ENCODE results near the gene RCAN3. TPM values are rescaled to one million over a fixed set of nuclear protein-coding genes. Genes with fewer than 3 reads are reported as not detected.

The RCAN3 gene
- total and polyA plus RNA-seq, 9 of the 15 experiments (the other 6 are each of a cell fraction or from before 2014, with no cell fraction given): 0.10 to 1.4 (median 0.43) TPM

- Histone ChIP-seq H3K4me3 (no peak overlapping the region), H3K79me2 (ENCODE audit: control insufficient read depth, insufficient read depth, low read length) (no peaks in the 10 kb centered on the region), H3K9ac (ENCODE audit: insufficient read depth in 1 of 2, low read depth in 2 of 2, low read length in 2 of 2) (no peak overlapping the region), H3K9me1 (ENCODE audit: control insufficient read depth, insufficient read depth, low read length) (no peaks in the 10 kb centered on the region), H2AFZ (ENCODE audit: low read depth, low read length) (no peak overlapping the region), H3K36me3 (ENCODE audit: control insufficient read depth, insufficient read depth, low read length) (no peaks in the 10 kb centered on the region), H3K27me3 (ENCODE audit: control insufficient read depth in 2 of 2, insufficient read depth in 2 of 2, low read length in 2 of 2) (peaks cover 35 to 77% of the 10 kb centered on the region in 2 experiments), H3K4me1 (replicated peaks in 1 of 2; ENCODE audit: control insufficient read depth in 2 of 2, insufficient read depth in 2 of 2, low read length in 2 of 2) (peaks cover 0 to 7% of the 10 kb centered on the region in 2 experiments; a peak in 2 of 5 replicates), H3K9me3 (replicated peaks; ENCODE audit: control insufficient read depth, insufficient read depth, low read depth, low read length) (no peaks in the 10 kb centered on the region), H3K4me2 (ENCODE audit: insufficient read depth, low read length) (no peak overlapping the region), H4K20me1 (replicated peaks; ENCODE audit: control insufficient read depth, insufficient read depth, low read length) (peaks cover 3% of the 10 kb centered on the region), H3K27ac (ENCODE audit: extremely low read depth, low read depth, low read length) (no peak overlapping the region)
- intact Hi-C loops (cut with micrococcal nuclease): no loop called here
- CTCF ChIA-PET (ENCODE audit: low intra/inter-chr PET ratio): interaction anchor here (1.2 kb wide), 1 partner anchor 277 kb away, joined by 3 read pairs; no protein-coding TSS in a partner anchor
- ATAC-seq: no peak
- no peak for DNase-seq (ENCODE audit: extremely low read depth in 1 of 4, low spot score in 3 of 4)
- in situ Hi-C loops (cut with MboI): no loop called here
- WGBS (ENCODE audit: insufficient coverage, low coverage, missing lambda C conversion rate): 0% methylated on average over 3 of the region's 3 CpGs
- BruUV-seq (replicated peaks): no TSS peak
- no peak for TF ChIP-seq HEY1 (CRISPR knock-in tag; IDR thresholded peaks at IDR 0.05; ENCODE audit: borderline replicate concordance)
- TF ChIP-seq SMARCE1 (IDR thresholded peaks at IDR 0.05): no peak
- no peak for TF ChIP-seq ZNF77 (CRISPR knock-in tag; IDR thresholded peaks at IDR 0.05)
- TF ChIP-seq TRIM28 (IDR thresholded peaks at IDR 0.05): no peak
- TF ChIP-seq, protein P1, sequence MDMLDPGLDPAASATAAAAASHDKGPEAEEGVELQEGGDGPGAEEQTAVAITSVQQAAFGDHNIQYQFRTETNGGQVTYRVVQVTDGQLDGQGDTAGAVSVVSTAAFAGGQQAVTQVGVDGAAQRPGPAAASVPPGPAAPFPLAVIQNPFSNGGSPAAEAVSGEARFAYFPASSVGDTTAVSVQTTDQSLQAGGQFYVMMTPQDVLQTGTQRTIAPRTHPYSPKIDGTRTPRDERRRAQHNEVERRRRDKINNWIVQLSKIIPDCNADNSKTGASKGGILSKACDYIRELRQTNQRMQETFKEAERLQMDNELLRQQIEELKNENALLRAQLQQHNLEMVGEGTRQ (CRISPR knock-in tag; IDR thresholded peaks at IDR 0.05): no peak
- TF ChIP-seq, protein P2, sequence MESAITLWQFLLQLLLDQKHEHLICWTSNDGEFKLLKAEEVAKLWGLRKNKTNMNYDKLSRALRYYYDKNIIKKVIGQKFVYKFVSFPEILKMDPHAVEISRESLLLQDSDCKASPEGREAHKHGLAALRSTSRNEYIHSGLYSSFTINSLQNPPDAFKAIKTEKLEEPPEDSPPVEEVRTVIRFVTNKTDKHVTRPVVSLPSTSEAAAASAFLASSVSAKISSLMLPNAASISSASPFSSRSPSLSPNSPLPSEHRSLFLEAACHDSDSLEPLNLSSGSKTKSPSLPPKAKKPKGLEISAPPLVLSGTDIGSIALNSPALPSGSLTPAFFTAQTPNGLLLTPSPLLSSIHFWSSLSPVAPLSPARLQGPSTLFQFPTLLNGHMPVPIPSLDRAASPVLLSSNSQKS (CRISPR knock-in tag; IDR thresholded peaks at IDR 0.05): no peak
- no peak for TF ChIP-seq ZNF511 (CRISPR knock-in tag; IDR thresholded peaks at IDR 0.05)
- TF ChIP-seq SMAD4 (CRISPR knock-in tag; conservative IDR thresholded peaks at IDR 0.05): no peak
- TF ChIP-seq SNIP1 (IDR thresholded peaks at IDR 0.05; ENCODE audit: low read depth): no peak
- POLR2A ChIA-PET: interaction anchor here (0.7 kb wide), 1 partner anchor 10 kb away, joined by 3 read pairs; no protein-coding TSS in a partner anchor
- FAIRE-seq: no peak
Observed at GRCh38 chr1:24553931-24554330, 51.3 kb downstream of the RCAN3 start.

Measured in K562 (cell line).